Muscle of back (tissue), 13 donors: ENCODE results near the gene CD58. TPM values are rescaled to one million over a fixed set of nuclear protein-coding genes. Genes with fewer than 3 reads are reported as not detected.
"Not testable (repeated sequence)": the region's sequence is repeated elsewhere in the genome, so short reads cannot be mapped to it uniquely, and the experiment has no call there.

Source experiments
- DNase-seq, 3 donors: peaks; one replicate each; pipeline versions ENCODE4 v3.0.0 to v3.0.0-alpha.2; 2013
- long read RNA-seq, 9 donors: transcript quantifications; one replicate each; lab custom pipeline, GENCODE V29; 2026
- polyA plus RNA-seq, 10 donors: library from polyadenylated mRNA; unstranded; fragments of 120-200 nt; gene quantifications; one replicate each; pipeline ENCODE4 v1.2.1, GENCODE V29; 2013; ENCODE audit not compliant: insufficient read length in 10 of 10

The CD58 gene, protein sequence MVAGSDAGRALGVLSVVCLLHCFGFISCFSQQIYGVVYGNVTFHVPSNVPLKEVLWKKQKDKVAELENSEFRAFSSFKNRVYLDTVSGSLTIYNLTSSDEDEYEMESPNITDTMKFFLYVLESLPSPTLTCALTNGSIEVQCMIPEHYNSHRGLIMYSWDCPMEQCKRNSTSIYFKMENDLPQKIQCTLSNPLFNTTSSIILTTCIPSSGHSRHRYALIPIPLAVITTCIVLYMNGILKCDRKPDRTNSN
- polyA plus RNA-seq, result 10 to 100 TPM in 9 of 10 donors, 1 to 10 TPM in 1; 9.7 to 17.6 (median 13.0) TPM
- long read RNA-seq, donor 1, transcript CD58-202 (6 exons, 1,098 nt), result major isoform, 5 of 5 reads
- long read RNA-seq, donor 1, partial matches to known transcripts, result 0 of 5 reads
- long read RNA-seq, donor 1, other reads (novel, unspliced or antisense), result 0 of 5 reads
- long read RNA-seq, donor 2, transcript CD58-202 (6 exons, 1,098 nt), result major isoform, 5 of 7 reads
- long read RNA-seq, donor 2, partial matches to known transcripts, result 0 of 7 reads
- long read RNA-seq, donor 2, other reads (novel, unspliced or antisense), result 0 of 7 reads
- long read RNA-seq, donor 3, result 0 reads
- long read RNA-seq, donor 4, partial matches to known transcripts, result 0 of 3 reads
- long read RNA-seq, donor 4, other reads (novel, unspliced or antisense), result 0 of 3 reads
- long read RNA-seq, donor 5, transcript CD58-202 (6 exons, 1,098 nt), result major isoform, 6 of 8 reads
- long read RNA-seq, donor 5, partial matches to known transcripts, result 0 of 8 reads
- long read RNA-seq, donor 5, other reads (novel, unspliced or antisense), result 0 of 8 reads
- long read RNA-seq, donor 6, transcript CD58-202 (6 exons, 1,098 nt), result major isoform, 6 of 8 reads
- long read RNA-seq, donor 6, partial matches to known transcripts, result 0 of 8 reads
- long read RNA-seq, donor 6, other reads (novel, unspliced or antisense), result 0 of 8 reads
- long read RNA-seq, donor 7, partial matches to known transcripts, result 0 of 9 reads
- long read RNA-seq, donor 7, other reads (novel, unspliced or antisense), result 0 of 9 reads
- long read RNA-seq, donor 8, transcript CD58-202 (6 exons, 1,098 nt), result major isoform, 6 of 6 reads
- long read RNA-seq, donor 8, partial matches to known transcripts, result 0 of 6 reads
- long read RNA-seq, donor 8, other reads (novel, unspliced or antisense), result 0 of 6 reads
- long read RNA-seq, donor 9, partial matches to known transcripts, result 0 of 1 reads
- long read RNA-seq, donor 9, other reads (novel, unspliced or antisense), result 0 of 1 reads

DNA sequence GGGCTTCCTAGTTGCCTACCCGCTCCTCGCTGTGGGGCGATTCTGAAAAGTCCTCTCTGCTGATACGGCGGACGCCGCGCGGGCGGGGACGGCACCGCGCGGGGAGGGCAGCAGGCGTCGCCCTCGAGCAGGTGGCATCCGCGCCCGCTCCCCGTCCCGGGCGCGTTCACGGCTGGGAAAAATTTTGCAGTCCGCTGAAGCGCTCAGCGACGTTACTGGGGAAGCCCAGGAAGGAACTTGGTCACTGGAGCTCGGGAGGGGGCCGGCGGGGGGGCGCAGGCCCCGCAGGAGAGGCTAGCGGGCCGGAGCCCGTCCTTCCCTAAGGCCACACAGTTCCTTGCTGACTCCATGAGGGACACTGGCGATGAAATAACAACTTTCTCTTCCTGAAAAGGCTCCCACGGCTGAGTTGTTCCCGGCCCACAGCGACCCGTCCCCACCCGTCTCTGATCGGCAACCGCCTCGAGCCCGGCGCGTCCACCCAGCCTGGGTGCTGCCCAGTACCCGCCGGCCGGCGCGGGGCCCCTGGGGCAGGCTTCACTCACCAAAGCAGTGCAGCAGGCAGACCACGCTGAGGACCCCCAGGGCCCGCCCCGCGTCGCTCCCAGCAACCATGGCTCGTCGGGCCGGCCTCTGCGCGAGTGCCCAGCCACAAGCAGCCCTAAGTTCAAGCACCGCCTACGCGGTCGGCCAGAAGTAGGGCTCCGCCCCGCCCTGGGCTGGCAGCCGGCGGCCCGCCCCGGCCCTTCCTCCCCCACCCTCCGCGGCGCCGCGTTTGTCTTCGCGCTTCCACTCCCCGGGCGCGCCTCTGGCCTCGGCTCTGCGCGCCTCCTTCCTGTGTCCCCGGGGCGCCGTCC lies at the start of gene CD58:
TSS of gene CD58 (minus strand) at position 669 of the 857 bp plus-strand sequence. CDS start at position 615, 54 bp downstream.
- peak; percentile 69 to 95 (median 88) for DNase-seq

DNA sequence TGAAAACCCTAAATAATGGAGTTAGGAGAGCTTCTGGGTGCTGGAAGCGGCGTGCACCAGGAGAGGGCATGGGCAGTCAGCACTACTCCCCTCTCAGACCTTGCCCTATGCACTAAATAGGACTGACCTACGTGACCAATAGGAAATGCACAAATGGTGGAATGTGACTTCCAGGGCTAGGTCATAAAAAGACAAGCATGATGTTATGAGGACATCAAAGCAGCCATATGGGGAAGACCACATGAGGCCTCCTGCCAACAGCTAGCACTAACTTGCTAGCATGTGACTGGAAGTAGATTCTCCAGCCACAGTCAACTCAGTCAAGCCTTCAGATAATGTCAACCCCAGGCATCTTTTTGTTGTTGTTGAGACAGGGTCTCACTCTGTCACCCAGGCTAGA lies 49.6 kb upstream of the CD58 start:
- not testable (repeated sequence) for DNase-seq

DNA sequence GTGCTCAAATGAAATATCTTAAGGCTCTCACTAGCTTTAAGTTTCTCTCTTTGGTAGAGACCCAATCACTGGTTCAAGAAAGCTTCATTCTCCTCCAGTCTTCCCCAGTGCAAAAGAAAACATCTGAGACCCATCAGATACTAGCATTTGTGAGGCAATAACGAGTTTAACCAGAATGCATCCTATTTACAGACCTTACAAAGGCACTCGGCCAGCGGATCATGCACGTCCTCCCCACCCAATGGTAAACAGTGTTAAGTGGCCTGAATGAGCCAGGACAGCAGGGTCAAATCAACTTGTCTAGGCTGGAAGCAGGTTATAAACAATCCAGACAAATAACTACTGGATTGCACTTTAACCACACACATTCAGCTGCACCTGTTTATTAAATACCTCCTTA lies 48.3 kb upstream of the CD58 start:
- DNase-seq, result not testable (repeated sequence)

- not testable (repeated sequence) for DNase-seq
These were observed 47.0 kb upstream of the CD58 start for GRCh38 chr1:116617808-116618207.

- not testable (repeated sequence) for DNase-seq
These were observed 43.0 kb upstream of the CD58 start for GRCh38 chr1:116613825-116614224.

GRCh38 chr1:116609801-116610371 lies 39.1 kb upstream of the CD58 start:
- not testable (repeated sequence) for DNase-seq

GRCh38 chr1:116608841-116609240 lies 38.0 kb upstream of the CD58 start:
- not testable (repeated sequence) for DNase-seq

- DNase-seq, result not testable (repeated sequence)
These were observed 37.3 kb upstream of the CD58 start for GRCh38 chr1:116608151-116608550.

GRCh38 chr1:116607463-116607862 lies 36.6 kb upstream of the CD58 start:
- not testable (repeated sequence) for DNase-seq

DNA sequence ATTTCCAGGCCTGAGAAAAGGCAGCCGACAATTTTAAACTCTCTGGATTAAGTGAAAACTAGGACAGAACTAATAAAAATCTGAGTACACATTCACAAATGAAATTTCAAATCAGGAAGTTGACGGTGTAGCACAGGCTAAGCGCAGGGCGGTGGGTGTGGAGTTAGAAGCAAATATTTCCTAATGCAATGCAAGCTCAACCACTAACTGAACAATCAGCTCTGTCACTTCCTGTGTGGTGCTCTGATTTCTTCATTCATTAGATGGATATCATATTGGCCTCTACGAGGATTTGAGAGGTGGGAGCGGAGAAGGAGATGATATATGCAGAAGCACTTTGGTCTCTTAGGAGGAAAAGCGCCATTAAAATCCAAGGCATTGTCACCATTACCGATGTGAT lies 35.2 kb upstream of the CD58 start:
- DNase-seq, result not testable (repeated sequence)

GRCh38 chr1:116605315-116605714 lies 34.5 kb upstream of the CD58 start:
- DNase-seq, result no peak

DNA sequence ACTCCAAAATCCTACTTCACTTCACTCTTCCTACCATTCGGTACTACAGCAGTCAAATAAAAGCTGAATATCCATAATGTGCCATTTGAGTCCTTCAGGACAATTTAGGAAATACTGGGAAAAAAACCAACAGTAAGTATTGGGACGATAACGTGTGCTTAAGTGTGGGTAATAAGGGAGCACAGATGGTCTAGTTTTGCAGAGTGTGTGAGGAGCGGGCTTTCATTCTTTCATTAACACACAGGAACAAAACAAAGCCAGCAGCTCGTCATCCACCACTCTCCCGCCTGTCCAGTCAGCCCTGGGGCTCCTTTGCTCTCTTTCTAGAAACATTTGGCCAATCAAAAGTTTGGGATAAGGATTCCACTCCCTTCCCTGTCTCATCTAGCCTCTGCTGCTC lies 33.6 kb upstream of the CD58 start:
- DNase-seq, result not testable (repeated sequence)

DNA sequence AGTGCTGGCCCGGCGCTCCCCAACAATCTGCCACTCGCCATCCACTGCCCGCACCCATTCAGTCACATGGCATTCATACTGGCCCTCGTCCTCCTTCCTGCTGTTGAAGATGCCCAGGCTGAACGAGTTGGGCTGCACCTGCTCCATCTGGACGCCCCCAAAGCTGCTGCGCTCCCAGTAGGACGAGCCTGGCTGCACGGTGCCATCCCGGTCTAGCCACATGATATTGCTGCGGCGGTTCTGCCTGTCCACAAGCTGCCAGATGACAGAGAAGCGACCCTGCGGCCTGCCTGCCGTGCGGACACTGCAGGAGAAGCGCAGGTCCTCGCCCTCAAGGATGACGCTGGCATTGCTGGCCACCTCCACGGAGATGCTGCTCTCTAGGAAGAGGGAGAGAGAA lies 32.8 kb upstream of the CD58 start:
- DNase-seq, result not testable (repeated sequence)

- DNase-seq, result not testable (repeated sequence)
These were observed 28.5 kb upstream of the CD58 start for GRCh38 chr1:116599369-116599768.

- DNase-seq, result not testable (repeated sequence)
These were observed 27.7 kb upstream of the CD58 start for GRCh38 chr1:116598420-116599036.

DNA sequence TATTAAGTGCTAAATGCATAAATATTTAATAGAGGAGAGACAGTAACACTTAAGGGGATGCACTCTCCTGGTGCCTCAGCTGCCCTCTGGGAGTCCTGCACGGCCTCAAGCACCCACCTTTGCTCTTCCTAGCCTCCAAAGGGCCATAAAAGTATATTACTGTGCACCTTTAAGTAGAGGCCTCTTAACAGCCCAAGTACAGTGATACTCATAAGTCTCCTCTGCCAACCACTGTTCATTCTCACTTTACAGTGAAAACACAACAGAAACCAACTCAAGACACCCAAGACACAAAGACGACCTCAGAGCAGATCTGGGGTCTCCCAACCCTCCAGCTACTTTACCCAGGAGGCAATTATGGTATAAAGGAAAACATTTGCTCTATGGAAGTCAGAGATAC lies 26.6 kb upstream of the CD58 start:
- DNase-seq, result not testable (repeated sequence)

GRCh38 chr1:116596742-116597307 lies 26.0 kb upstream of the CD58 start:
- not testable (repeated sequence) for DNase-seq

DNA sequence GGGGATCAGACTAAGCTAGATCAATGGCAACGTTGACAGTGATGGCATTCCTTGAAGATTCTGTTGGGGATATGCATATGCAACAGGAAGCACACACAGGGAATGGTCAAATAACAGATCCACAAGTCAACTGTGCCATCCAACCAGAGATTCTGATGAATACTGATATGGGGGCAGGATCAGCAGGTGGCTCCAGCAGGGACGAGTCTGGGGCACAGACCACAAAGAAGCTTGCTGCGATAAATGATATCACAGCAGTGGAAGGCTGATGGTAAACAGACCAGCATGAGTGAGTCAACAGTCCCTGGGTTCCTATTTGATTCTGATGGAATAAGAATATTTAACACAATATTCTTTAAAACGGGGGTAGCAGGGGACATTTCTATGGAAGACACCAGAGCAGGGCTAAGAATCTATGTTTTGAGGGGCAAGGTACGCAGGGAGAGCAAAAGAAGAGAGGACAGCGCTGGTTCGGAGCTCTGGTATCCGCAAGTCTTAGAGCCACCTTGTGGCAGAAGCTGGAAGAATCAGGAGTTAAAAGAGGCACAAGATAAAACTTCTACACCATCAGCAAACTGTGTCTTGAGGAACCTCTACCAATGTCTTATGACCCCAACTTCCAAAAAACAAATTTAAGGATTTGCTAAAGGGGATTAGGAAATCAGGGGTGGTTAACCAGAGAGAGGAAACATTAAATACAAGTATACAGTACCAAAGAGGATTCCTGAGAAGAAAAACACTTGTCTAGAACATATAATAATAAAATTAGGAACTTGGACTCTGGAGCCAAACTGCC lies 25.3 kb upstream of the CD58 start:
- DNase-seq, result peak in 1 of 3 donors; percentile 47
